ENCODE measurements around the gene AMIGO1. TPM values are rescaled to one million over a fixed set of nuclear protein-coding genes. Genes with fewer than 3 reads are reported as not detected.
"Not testable (repeated sequence)": the region's sequence is repeated elsewhere in the genome, so short reads cannot be mapped to it uniquely, and the experiment has no call there.

Gene AMIGO1
- total RNA-seq, 4 donors from 2014 or later = 7.7 to 19.3 (median 14.7) TPM

GRCh38 chr1:109475261-109475660, 34.3 kb downstream of the AMIGO1 start:
- WGBS, 2 donors (ENCODE audit: low coverage in 1 of 2) = 0 to 83% methylated on average over 1 to 9 of the region's 9 CpGs
- no peak for ATAC-seq

GRCh38 chr1:109474697-109475096, 34.8 kb downstream of the AMIGO1 start:
- ATAC-seq = no peak
- H3K4me3 ChIP-seq = no peak overlapping the region
- H3K27ac ChIP-seq = no peak overlapping the region

More at GRCh38 chr1:109475261-109475660, 34.3 kb downstream of the AMIGO1 start:
- peaks cover 0 to 41% of the 10 kb centered on the region in 2 donors for H3K36me3 ChIP-seq
- H3K4me3 ChIP-seq = no peak overlapping the region
- H3K27ac ChIP-seq = no peak overlapping the region
- no peaks in the 10 kb centered on the region for H3K9me3 ChIP-seq
- no peaks in the 10 kb centered on the region for H3K27me3 ChIP-seq
- H3K4me1 ChIP-seq = no peaks in the 10 kb centered on the region
- TF ChIP-seq POLR2AphosphoS5 (IDR thresholded peaks at IDR 0.05) = no peak

GRCh38 chr1:109473284-109474057, 36.1 kb downstream of the AMIGO1 start:
- H3K9me3 ChIP-seq, H3K27me3 ChIP-seq, H3K27ac ChIP-seq, H3K4me3 ChIP-seq, H3K4me1 ChIP-seq, ATAC-seq: not testable (repeated sequence)
- H3K36me3 ChIP-seq = peaks cover 0 to 23% of the 10 kb centered on the region in 2 donors
- WGBS, 2 donors (ENCODE audit: low coverage in 1 of 2) = 90 to 92% methylated on average over 6 to 9 of the region's 12 CpGs

More at GRCh38 chr1:109474697-109475096, 34.8 kb downstream of the AMIGO1 start:
- no peaks in the 10 kb centered on the region for H3K9me3 ChIP-seq
- H3K27me3 ChIP-seq = no peaks in the 10 kb centered on the region
- TF ChIP-seq POLR2A (IDR thresholded peaks at IDR 0.05) = no peak
- TF ChIP-seq POLR2AphosphoS5 (IDR thresholded peaks at IDR 0.05) = no peak
- no peak for TF ChIP-seq EP300 (IDR thresholded peaks at IDR 0.05)
- no peak for TF ChIP-seq CTCF (IDR thresholded peaks at IDR 0.05)
- 50% methylated on average over 1 of the region's 1 CpG; no CpG with 5 or more reads in 1 of the 2 donors for WGBS, 2 donors (ENCODE audit: low coverage in 1 of 2)
- H3K4me1 ChIP-seq = no peaks in the 10 kb centered on the region
- H3K36me3 ChIP-seq = peaks cover 0 to 35% of the 10 kb centered on the region in 2 donors

GRCh38 chr1:109472779-109473178, 36.7 kb downstream of the AMIGO1 start:
- ATAC-seq = no peak
- Histone ChIP-seq H3K4me1 (peaks cover 0 to 7% (median 0%) of the 10 kb centered on the region in 3 donors), H3K9me3 (no peaks in the 10 kb centered on the region), H3K27me3 (no peaks in the 10 kb centered on the region), H3K4me3 (no peak overlapping the region), H3K27ac (no peak overlapping the region), H3K36me3 (peaks cover 0 to 16% of the 10 kb centered on the region in 2 donors)
- no peak for TF ChIP-seq POLR2A (IDR thresholded peaks at IDR 0.05)
- TF ChIP-seq EP300 (IDR thresholded peaks at IDR 0.05) = no peak
- no peak for TF ChIP-seq POLR2AphosphoS5 (IDR thresholded peaks at IDR 0.05)
- no peak for TF ChIP-seq CTCF (IDR thresholded peaks at IDR 0.05)
- WGBS, 2 donors (ENCODE audit: low coverage in 1 of 2) = 30% methylated on average over 2 of the region's 3 CpGs; no CpG with 5 or more reads in 1 of the 2 donors

- Histone ChIP-seq H3K36me3 (no peaks in the 10 kb centered on the region), H3K4me1 (peaks cover 0 to 28% (median 0%) of the 10 kb centered on the region in 3 donors), H3K9me3 (no peaks in the 10 kb centered on the region), H3K27ac (no peak overlapping the region), H3K4me3 (no peak overlapping the region), H3K27me3 (peaks cover 12% of the 10 kb centered on the region)
- no peak for TF ChIP-seq POLR2AphosphoS5 (IDR thresholded peaks at IDR 0.05)
- TF ChIP-seq POLR2A (IDR thresholded peaks at IDR 0.05) = no peak
- ATAC-seq = no peak
- 56 to 58% methylated on average over 3 to 5 of the region's 6 CpGs for WGBS, 2 donors (ENCODE audit: low coverage in 1 of 2)
Measured at GRCh38 chr1:109470245-109470644, 39.3 kb downstream of the AMIGO1 start.

GRCh38 chr1:109468903-109469302, 40.6 kb downstream of the AMIGO1 start:
- Histone ChIP-seq H3K9me3 (no peaks in the 10 kb centered on the region), H3K27ac (no peak overlapping the region), H3K4me3 (no peak overlapping the region), H3K4me1 (peaks cover 0 to 32% (median 0%) of the 10 kb centered on the region in 3 donors), H3K36me3 (no peaks in the 10 kb centered on the region), H3K27me3 (peaks cover 12% of the 10 kb centered on the region)
- no peak for ATAC-seq
- no peak for TF ChIP-seq POLR2AphosphoS5 (IDR thresholded peaks at IDR 0.05)
- no peak for TF ChIP-seq CTCF (IDR thresholded peaks at IDR 0.05)
- TF ChIP-seq EP300 (IDR thresholded peaks at IDR 0.05) = no peak
- TF ChIP-seq POLR2A (IDR thresholded peaks at IDR 0.05) = no peak
- WGBS, 2 donors (ENCODE audit: low coverage in 1 of 2) = 13 to 35% methylated on average over 2 of the region's 2 CpGs
